ENCODE results near the gene RPS21.

RPS21 gene

DNA sequence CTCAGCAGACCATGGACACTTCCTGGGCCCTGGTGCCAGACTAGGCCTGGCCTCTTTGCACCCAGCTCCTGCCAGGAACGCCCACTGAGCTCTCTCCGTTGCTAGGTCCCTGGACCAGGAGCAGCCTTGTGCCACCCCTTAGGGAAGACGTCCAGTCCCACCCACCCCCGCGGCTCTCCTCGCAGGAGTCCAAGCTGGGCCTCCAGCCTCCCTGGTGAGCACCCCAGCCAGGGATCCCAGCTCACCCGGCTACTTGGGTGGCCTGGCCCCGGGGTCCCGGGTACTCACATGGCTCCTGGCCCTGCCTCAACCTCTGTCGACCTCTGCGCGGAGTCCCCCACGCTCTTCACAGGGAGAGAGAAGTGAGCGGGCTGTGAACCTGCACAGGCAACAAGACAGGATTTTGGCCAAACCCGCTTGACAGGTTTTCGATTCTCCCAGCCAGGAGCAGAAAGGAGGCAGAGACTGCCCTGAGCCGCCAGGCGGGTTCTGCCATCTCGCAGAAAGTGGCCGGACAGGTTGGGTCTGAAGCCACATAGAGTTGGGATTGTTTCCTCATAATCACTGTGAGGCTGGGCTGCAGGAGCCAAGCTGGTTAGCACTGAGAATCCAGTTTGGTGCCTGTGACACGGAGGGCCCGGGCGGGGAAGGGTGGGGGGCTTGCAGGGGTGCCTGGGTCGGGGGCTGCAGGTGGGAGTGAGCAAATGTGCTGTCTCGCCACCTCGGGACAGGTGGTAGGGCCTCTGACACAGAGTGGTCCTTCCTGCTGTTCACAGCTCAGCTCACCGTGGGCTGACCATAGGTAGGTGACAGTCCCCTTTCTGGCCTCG is 40.5 kb downstream of the RPS21 start, which contains the start of gene RBBP8NL:
Gene RBBP8NL, minus strand, starts transcription at position 368 of the 830 bp plus-strand sequence. CDS start 7,892 bp downstream, outside the sequence.
- H3K9ac ChIP-seq (ENCODE audit: insufficient read length), result no peak within 1 kb of the TSS
- no peaks in the 10 kb centered on the region for H3K9me3 ChIP-seq (ENCODE audit: low read depth, low read length)
- H3K27ac ChIP-seq, result no peak within 1 kb of the TSS
- H3K36me3 ChIP-seq (ENCODE audit: insufficient read depth, low read length), result no peaks in the 10 kb centered on the region
- TF ChIP-seq FOXP2 (optimal IDR thresholded peaks at IDR 0.05; ENCODE audit: control extremely low read depth, extremely low read length, insufficient read depth) (no peak), POLR2AphosphoS5 (IDR thresholded peaks at IDR 0.05; ENCODE audit: borderline replicate concordance, low read depth, low read length) (no peak), EZH2 (IDR thresholded peaks at IDR 0.05) (no peak)
- H3K4me3 ChIP-seq, result no peak within 1 kb of the TSS
- DNase-seq (ENCODE audit: low read depth, low spot score), result no peak

- no peaks in the 10 kb centered on the region for H3K9me3 ChIP-seq (ENCODE audit: low read depth, low read length)
- no peak for DNase-seq (ENCODE audit: low read depth, low spot score)
- no peak overlapping the region for H3K4me3 ChIP-seq
- no peaks in the 10 kb centered on the region for H3K36me3 ChIP-seq (ENCODE audit: insufficient read depth, low read length)
- no peak overlapping the region for H3K27ac ChIP-seq
- TF ChIP-seq EZH2 (IDR thresholded peaks at IDR 0.05), result no peak
- no peak for TF ChIP-seq POLR2AphosphoS5 (IDR thresholded peaks at IDR 0.05; ENCODE audit: borderline replicate concordance, low read depth, low read length)
- no peak for TF ChIP-seq FOXP2 (optimal IDR thresholded peaks at IDR 0.05; ENCODE audit: control extremely low read depth, extremely low read length, insufficient read depth)
- no peak overlapping the region for H3K9ac ChIP-seq (ENCODE audit: insufficient read length)
Observed at GRCh38 chr20:62428002-62428372, 41.1 kb downstream of the RPS21 start.

GRCh38 chr20:62428396-62429295 is 41.7 kb downstream of the RPS21 start:
- Histone ChIP-seq H3K4me3 (no peak overlapping the region), H3K36me3 (ENCODE audit: insufficient read depth, low read length) (no peaks in the 10 kb centered on the region), H3K27ac (no peak overlapping the region), H3K9me3 (ENCODE audit: low read depth, low read length) (no peaks in the 10 kb centered on the region), H3K9ac (ENCODE audit: insufficient read length) (no peak overlapping the region)
- TF ChIP-seq EZH2 (IDR thresholded peaks at IDR 0.05), result no peak
- no peak for TF ChIP-seq FOXP2 (optimal IDR thresholded peaks at IDR 0.05; ENCODE audit: control extremely low read depth, extremely low read length, insufficient read depth)
- no peak for TF ChIP-seq POLR2AphosphoS5 (IDR thresholded peaks at IDR 0.05; ENCODE audit: borderline replicate concordance, low read depth, low read length)
- DNase-seq (ENCODE audit: low read depth, low spot score), result no peak

DNA sequence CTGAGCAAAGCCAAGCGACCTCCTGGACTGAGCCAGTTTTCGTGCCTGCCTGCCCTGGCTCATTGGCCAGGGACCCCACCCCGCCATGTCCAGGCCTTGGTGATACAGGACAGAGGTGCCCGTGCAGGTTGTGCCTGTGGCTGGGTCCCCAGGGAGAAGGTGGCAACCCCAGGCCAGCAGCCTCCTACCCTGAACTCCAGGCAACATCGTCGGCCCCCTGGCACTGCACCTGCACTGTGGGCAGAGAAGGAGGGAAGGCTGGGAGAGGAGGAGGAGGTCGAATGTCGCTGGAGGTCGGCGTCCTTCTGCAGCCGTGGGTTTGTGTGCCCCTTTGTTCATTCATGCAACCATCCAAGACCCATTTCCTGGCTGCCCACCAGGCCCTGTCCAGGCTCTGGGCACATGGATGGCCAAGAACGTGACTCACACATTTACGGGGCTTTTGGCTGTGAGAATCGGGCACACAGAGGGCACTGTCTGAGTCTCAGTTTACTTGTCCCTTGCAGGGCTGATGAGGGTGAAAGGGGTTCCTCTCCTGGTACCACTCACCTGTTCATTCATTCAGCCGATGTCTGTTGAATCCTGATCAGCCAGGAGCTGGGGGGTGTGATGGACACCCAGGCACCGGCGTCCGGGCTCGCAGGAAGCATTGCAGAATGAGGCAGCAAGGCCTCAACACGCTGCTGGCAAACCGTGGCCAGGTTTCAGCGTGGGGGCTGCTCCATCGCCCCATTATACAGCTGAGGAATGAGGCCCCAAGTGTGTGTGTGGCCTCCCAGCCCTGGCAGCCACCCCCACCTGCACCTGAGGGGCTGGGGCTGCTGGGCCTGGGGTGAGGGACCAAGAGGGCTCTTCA is 42.8 kb downstream of the RPS21 start:
- no peak overlapping the region for H3K27ac ChIP-seq
- TF ChIP-seq FOXP2 (optimal IDR thresholded peaks at IDR 0.05; ENCODE audit: control extremely low read depth, extremely low read length, insufficient read depth), result no peak
- no peak for TF ChIP-seq EZH2 (IDR thresholded peaks at IDR 0.05)
- TF ChIP-seq POLR2AphosphoS5 (IDR thresholded peaks at IDR 0.05; ENCODE audit: borderline replicate concordance, low read depth, low read length), result no peak
- no peaks in the 10 kb centered on the region for H3K36me3 ChIP-seq (ENCODE audit: insufficient read depth, low read length)
- no peaks in the 10 kb centered on the region for H3K9me3 ChIP-seq (ENCODE audit: low read depth, low read length)
- no peak overlapping the region for H3K9ac ChIP-seq (ENCODE audit: insufficient read length)
- no peak overlapping the region for H3K4me3 ChIP-seq
- no peak for DNase-seq (ENCODE audit: low read depth, low spot score)

DNA sequence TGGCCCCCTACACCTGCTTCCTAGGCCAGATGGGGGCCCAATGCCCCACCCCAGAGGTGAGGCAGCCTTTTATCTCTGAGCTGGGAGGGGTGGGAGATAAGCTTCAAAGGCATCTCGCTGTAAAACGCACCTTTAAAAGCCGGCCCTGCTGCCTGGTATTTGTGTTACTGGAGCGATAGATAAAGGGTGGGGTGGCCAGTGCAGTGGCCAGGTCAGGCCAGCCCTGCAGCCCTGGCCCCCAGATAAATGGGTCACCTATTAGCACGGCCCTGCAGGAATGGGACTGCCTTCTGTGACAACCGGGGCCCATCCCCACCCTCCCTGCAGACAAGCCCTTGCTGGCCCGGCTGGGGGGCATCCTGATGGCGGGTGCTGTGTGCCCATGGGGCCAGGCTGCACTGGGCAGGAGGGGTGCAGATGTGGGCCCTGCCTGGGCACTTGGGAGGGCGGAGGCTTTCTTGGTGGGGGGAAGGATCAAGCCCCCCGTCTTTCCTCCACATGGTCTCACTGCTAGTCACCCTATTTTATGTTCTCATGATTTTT is 43.5 kb downstream of the RPS21 start:
- no peaks in the 10 kb centered on the region for H3K9me3 ChIP-seq (ENCODE audit: low read depth, low read length)
- no peak overlapping the region for H3K27ac ChIP-seq
- H3K4me3 ChIP-seq, result no peak overlapping the region
- no peak for DNase-seq (ENCODE audit: low read depth, low spot score)
- H3K9ac ChIP-seq (ENCODE audit: insufficient read length), result no peak overlapping the region
- TF ChIP-seq FOXP2 (optimal IDR thresholded peaks at IDR 0.05; ENCODE audit: control extremely low read depth, extremely low read length, insufficient read depth), result no peak
- TF ChIP-seq POLR2AphosphoS5 (IDR thresholded peaks at IDR 0.05; ENCODE audit: borderline replicate concordance, low read depth, low read length), result no peak
- no peak for TF ChIP-seq EZH2 (IDR thresholded peaks at IDR 0.05)
- no peaks in the 10 kb centered on the region for H3K36me3 ChIP-seq (ENCODE audit: insufficient read depth, low read length)

- no peak for TF ChIP-seq FOXP2 (optimal IDR thresholded peaks at IDR 0.05; ENCODE audit: control extremely low read depth, extremely low read length, insufficient read depth)
- TF ChIP-seq POLR2AphosphoS5 (IDR thresholded peaks at IDR 0.05; ENCODE audit: borderline replicate concordance, low read depth, low read length), result no peak
- no peaks in the 10 kb centered on the region for H3K9me3 ChIP-seq (ENCODE audit: low read depth, low read length)
- no peak overlapping the region for H3K4me3 ChIP-seq
- no peak for DNase-seq (ENCODE audit: low read depth, low spot score)
- no peaks in the 10 kb centered on the region for H3K36me3 ChIP-seq (ENCODE audit: insufficient read depth, low read length)
- H3K27ac ChIP-seq, result no peak overlapping the region
- no peak overlapping the region for H3K9ac ChIP-seq (ENCODE audit: insufficient read length)
Observed at GRCh38 chr20:62430866-62431447, 44.1 kb downstream of the RPS21 start.

- Histone ChIP-seq H3K9me3 (ENCODE audit: low read depth, low read length) (no peaks in the 10 kb centered on the region), H3K36me3 (ENCODE audit: insufficient read depth, low read length) (no peaks in the 10 kb centered on the region), H3K27ac (no peak overlapping the region), H3K9ac (ENCODE audit: insufficient read length) (no peak overlapping the region), H3K4me3 (no peak overlapping the region)
- TF ChIP-seq FOXP2 (optimal IDR thresholded peaks at IDR 0.05; ENCODE audit: control extremely low read depth, extremely low read length, insufficient read depth) (no peak), EZH2 (IDR thresholded peaks at IDR 0.05) (no peak), POLR2AphosphoS5 (IDR thresholded peaks at IDR 0.05; ENCODE audit: borderline replicate concordance, low read depth, low read length) (no peak)
- DNase-seq (ENCODE audit: low read depth, low spot score), result no peak
Observed at GRCh38 chr20:62433658-62434497, 47.0 kb downstream of the RPS21 start.

All from SK-N-MC (cell line).